ENCODE data around the gene PARD3.

GRCh38 chr10:34341473-34341872, 473.6 kb downstream of the PARD3 start:
- TF ChIP-seq, protein P1, sequence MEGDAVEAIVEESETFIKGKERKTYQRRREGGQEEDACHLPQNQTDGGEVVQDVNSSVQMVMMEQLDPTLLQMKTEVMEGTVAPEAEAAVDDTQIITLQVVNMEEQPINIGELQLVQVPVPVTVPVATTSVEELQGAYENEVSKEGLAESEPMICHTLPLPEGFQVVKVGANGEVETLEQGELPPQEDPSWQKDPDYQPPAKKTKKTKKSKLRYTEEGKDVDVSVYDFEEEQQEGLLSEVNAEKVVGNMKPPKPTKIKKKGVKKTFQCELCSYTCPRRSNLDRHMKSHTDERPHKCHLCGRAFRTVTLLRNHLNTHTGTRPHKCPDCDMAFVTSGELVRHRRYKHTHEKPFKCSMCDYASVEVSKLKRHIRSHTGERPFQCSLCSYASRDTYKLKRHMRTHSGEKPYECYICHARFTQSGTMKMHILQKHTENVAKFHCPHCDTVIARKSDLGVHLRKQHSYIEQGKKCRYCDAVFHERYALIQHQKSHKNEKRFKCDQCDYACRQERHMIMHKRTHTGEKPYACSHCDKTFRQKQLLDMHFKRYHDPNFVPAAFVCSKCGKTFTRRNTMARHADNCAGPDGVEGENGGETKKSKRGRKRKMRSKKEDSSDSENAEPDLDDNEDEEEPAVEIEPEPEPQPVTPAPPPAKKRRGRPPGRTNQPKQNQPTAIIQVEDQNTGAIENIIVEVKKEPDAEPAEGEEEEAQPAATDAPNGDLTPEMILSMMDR (IDR thresholded peaks at IDR 0.05) = no peak
- no peak for TF ChIP-seq EZH2phosphoT487 (IDR thresholded peaks at IDR 0.05)
- no peak for TF ChIP-seq EZH2 (IDR thresholded peaks at IDR 0.05)

Data from neural progenitor cell (in vitro differentiated cells).